Astrocyte (in vitro differentiated cells and primary cell): ENCODE results near the gene SMCO1. TPM values are rescaled to one million over a fixed set of nuclear protein-coding genes. Genes with fewer than 3 reads are reported as not detected.

Experiments used
- DNase-seq: peaks from one replicate; pipeline ENCODE4 v3.0.0-alpha.2; 2010; ENCODE audit warnings: low read depth
- FAIRE-seq: peaks from 2 replicates; lab custom pipeline; 2011; peaks lifted over from hg19 to GRCh38; lab: Jason Lieb, UNC
- H2AFZ ChIP-seq: 2 replicates; pipeline ENCODE4 v1.6.0; 2012; ENCODE audit warnings: low read depth, low read length, inconsistent platforms
- H3K27ac ChIP-seq: 2 replicates; pipeline ENCODE4 v1.5.1; 2011; ENCODE audit warnings: low read depth, low read length, inconsistent platforms
- H3K27me3 ChIP-seq: 2 replicates; pipeline ENCODE4 v1.6.0; 2011; ENCODE audit warnings: low read length, inconsistent platforms; ENCODE audit not compliant: insufficient read depth
- H3K36me3 ChIP-seq: 2 replicates; pipeline ENCODE4 v1.5.1; 2011; ENCODE audit warnings: low read length, inconsistent platforms; ENCODE audit not compliant: insufficient read depth
- H3K4me1 ChIP-seq: 2 replicates; pipeline ENCODE4 v1.5.1; 2011; ENCODE audit warnings: low read length, inconsistent platforms; ENCODE audit not compliant: insufficient read depth
- H3K4me2 ChIP-seq: 2 replicates; pipeline ENCODE4 v1.6.0; 2012; ENCODE audit warnings: low read length, inconsistent platforms
- H3K4me3 ChIP-seq: 2 replicates; pipeline ENCODE4 v1.5.1; 2011; ENCODE audit warnings: low read depth, mild to moderate bottlenecking, low read length, inconsistent platforms; ENCODE audit not compliant: insufficient read depth
- H3K79me2 ChIP-seq: 2 replicates; pipeline ENCODE4 v1.6.0; 2012; ENCODE audit warnings: mild to moderate bottlenecking, low read length, inconsistent platforms; ENCODE audit not compliant: insufficient read depth
- H3K9ac ChIP-seq: 2 replicates; pipeline ENCODE4 v1.6.0; 2012; ENCODE audit warnings: mild to moderate bottlenecking, low read length, inconsistent platforms
- H3K9me3 ChIP-seq: 2 replicates; pipeline ENCODE4 v1.5.1; 2012; ENCODE audit warnings: low read depth, mild to moderate bottlenecking, low read length, inconsistent platforms; ENCODE audit not compliant: insufficient read depth
- H4K20me1 ChIP-seq: 2 replicates; pipeline ENCODE4 v1.6.0; 2012; ENCODE audit warnings: low read length, inconsistent platforms; ENCODE audit not compliant: insufficient read depth
- H3K27ac Mint-ChIP-seq: one replicate; pipeline ENCODE4 v1.8.0; 2021; ENCODE audit warnings: mild to moderate bottlenecking, mixed read lengths; ENCODE audit not compliant: unreplicated experiment
- H3K27me3 Mint-ChIP-seq: one replicate; pipeline ENCODE4 v1.8.0; 2021; ENCODE audit warnings: low read depth, mixed read lengths; ENCODE audit not compliant: unreplicated experiment
- H3K36me3 Mint-ChIP-seq: one replicate; pipeline ENCODE4 v1.8.0; 2021; ENCODE audit warnings: low read depth, mixed read lengths; ENCODE audit not compliant: unreplicated experiment
- H3K4me1 Mint-ChIP-seq: one replicate; pipeline ENCODE4 v1.8.0; 2021; ENCODE audit warnings: low read depth, mixed read lengths; ENCODE audit not compliant: unreplicated experiment
- H3K4me3 Mint-ChIP-seq: one replicate; pipeline ENCODE4 v1.8.0; 2021; ENCODE audit warnings: mild to moderate bottlenecking, moderate library complexity, mixed read lengths; ENCODE audit not compliant: unreplicated experiment
- H3K9me3 Mint-ChIP-seq: one replicate; pipeline ENCODE4 v1.8.0; 2021; ENCODE audit warnings: mild to moderate bottlenecking, mixed read lengths; ENCODE audit not compliant: unreplicated experiment
- CTCF ChIP-seq: IDR thresholded peaks from 2 replicates; pipeline ENCODE4 v1.5.1; 2011; ENCODE audit warnings: low read depth, mild to moderate bottlenecking, inconsistent platforms, low read length, moderate library complexity; ENCODE audit not compliant: insufficient read depth
- EZH2 ChIP-seq: IDR thresholded peaks from 2 replicates; pipeline ENCODE4 v1.6.1; 2012; ENCODE audit warnings: mild to moderate bottlenecking, low read length, inconsistent platforms; ENCODE audit not compliant: insufficient read depth
- total RNA-seq: library from RNA; stranded (reverse); gene quantifications from 2 replicates; pipeline ENCODE4 v1.2.1, GENCODE V29; 2021

The SMCO1 gene
- total RNA-seq, 1 donor from 2014 or later = not detected

- H3K9ac ChIP-seq = no peak overlapping the region
- H3K4me3 ChIP-seq = no peak overlapping the region
- no peaks in the 10 kb centered on the region for H3K9me3 ChIP-seq
- FAIRE-seq (no peak), DNase-seq (no peak)
- Mint-ChIP-seq H3K27me3 (no peaks in the 10 kb centered on the region), H3K27ac (no peak overlapping the region), H3K4me1 (peaks cover 2% of the 10 kb centered on the region), H3K9me3 (no peaks in the 10 kb centered on the region), H3K4me3 (no peak overlapping the region), H3K36me3 (peaks cover 4% of the 10 kb centered on the region)
- H3K4me1 ChIP-seq = peaks cover under 1% of the 10 kb centered on the region
- no peak overlapping the region for H3K27ac ChIP-seq
- no peak overlapping the region for H2AFZ ChIP-seq
- no peak overlapping the region for H3K4me2 ChIP-seq
- TF ChIP-seq CTCF (no peak), EZH2 (no peak)
- H3K79me2 ChIP-seq = peaks cover 21% of the 10 kb centered on the region
- H3K36me3 ChIP-seq = no peaks in the 10 kb centered on the region
- no peaks in the 10 kb centered on the region for H4K20me1 ChIP-seq
- no peaks in the 10 kb centered on the region for H3K27me3 ChIP-seq
These were observed 43.3 kb upstream of the SMCO1 start for GRCh38 chr3:196558476-196558875.

GRCh38 chr3:196557236-196557635 is 42.1 kb upstream of the SMCO1 start:
- Histone ChIP-seq H3K27ac (no peak overlapping the region), H3K4me1 (no peaks in the 10 kb centered on the region), H2AFZ (no peak overlapping the region), H3K27me3 (no peaks in the 10 kb centered on the region), H3K9me3 (no peaks in the 10 kb centered on the region), H3K4me2 (no peak overlapping the region), H3K9ac (no peak overlapping the region), H3K4me3 (no peak overlapping the region), H3K79me2 (peaks cover 12% of the 10 kb centered on the region), H4K20me1 (no peaks in the 10 kb centered on the region), H3K36me3 (no peaks in the 10 kb centered on the region)
- Mint-ChIP-seq H3K9me3 (no peaks in the 10 kb centered on the region), H3K4me3 (no peak overlapping the region), H3K4me1 (peaks cover 2% of the 10 kb centered on the region), H3K36me3 (peaks cover 4% of the 10 kb centered on the region), H3K27me3 (no peaks in the 10 kb centered on the region), H3K27ac (no peak overlapping the region)
- FAIRE-seq = no peak
- DNase-seq = no peak
- TF ChIP-seq CTCF = no peak
- TF ChIP-seq EZH2 = no peak

GRCh38 chr3:196555295-196555694 is 40.1 kb upstream of the SMCO1 start:
- Mint-ChIP-seq H3K4me1 (peaks cover 2% of the 10 kb centered on the region), H3K4me3 (no peak overlapping the region), H3K27me3 (no peaks in the 10 kb centered on the region), H3K27ac (no peak overlapping the region), H3K36me3 (peaks cover 4% of the 10 kb centered on the region), H3K9me3 (peaks cover 4% of the 10 kb centered on the region)
- DNase-seq (no peak), FAIRE-seq (no peak)
- Histone ChIP-seq H3K9ac (no peak overlapping the region), H3K4me3 (no peak overlapping the region), H3K27me3 (no peaks in the 10 kb centered on the region), H3K79me2 (no peaks in the 10 kb centered on the region), H4K20me1 (no peaks in the 10 kb centered on the region), H2AFZ (no peak overlapping the region), H3K27ac (no peak overlapping the region), H3K36me3 (no peaks in the 10 kb centered on the region), H3K9me3 (no peaks in the 10 kb centered on the region), H3K4me2 (peak overlapping the region; percentile 48), H3K4me1 (no peaks in the 10 kb centered on the region)
- TF ChIP-seq EZH2 = no peak
- no peak for TF ChIP-seq CTCF
